ENCODE results near the gene SKP1. TPM values are rescaled to one million over a fixed set of nuclear protein-coding genes. Genes with fewer than 3 reads are reported as not detected.

The SKP1 gene
- polyA plus RNA-seq, 3 donors = 234 to 627 (median 537) TPM

DNA sequence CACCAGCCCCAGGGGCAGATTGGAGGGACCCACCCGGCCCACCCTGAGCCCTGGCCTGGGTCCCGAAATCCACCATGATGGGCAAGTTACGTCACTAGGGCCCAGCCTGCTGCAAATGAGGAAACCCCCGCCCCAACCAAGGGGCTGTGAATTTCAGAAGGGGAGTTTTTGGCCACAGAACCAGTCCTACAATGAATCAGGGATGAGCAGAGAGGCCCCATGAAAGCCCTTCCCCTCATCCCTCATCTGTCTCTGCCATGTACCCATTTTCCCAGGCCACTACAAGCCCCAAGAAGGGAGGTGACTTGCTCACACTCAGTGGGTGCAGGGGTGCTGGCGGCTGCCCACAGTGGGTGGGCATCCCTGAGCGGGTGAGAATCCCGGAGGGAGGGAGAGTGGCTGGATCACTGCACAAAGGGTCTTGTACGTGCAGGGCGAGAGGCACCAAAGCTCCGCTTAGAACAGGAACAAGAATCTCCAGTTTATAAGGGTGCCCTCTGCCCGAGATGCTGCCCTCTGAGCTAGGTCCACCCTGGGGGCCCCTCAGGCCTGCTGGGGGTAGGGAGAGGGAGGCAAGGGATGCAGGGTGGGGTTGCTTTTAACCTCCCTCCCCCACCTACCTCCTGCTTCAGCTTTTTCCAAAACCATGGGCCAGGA is 72.6 kb downstream of the SKP1 start:
- H3K27ac ChIP-seq (ENCODE audit: low read depth, low read length) = no peak overlapping the region
- 86 to 90% (median 90%) methylated on average over 10 to 11 of the region's 11 CpGs for WGBS, 3 donors

GRCh38 chr5:134103397-134103796 is 73.4 kb downstream of the SKP1 start:
- 70 to 91% (median 90%) methylated on average over 9 of the region's 9 CpGs for WGBS, 3 donors

GRCh38 chr5:134101686-134102439 is 74.9 kb downstream of the SKP1 start:
- whole genome bisulfite sequencing, 3 donors = 33 to 36% (median 35%) methylated on average over 19 to 20 of the region's 20 CpGs
- H3K27ac ChIP-seq (ENCODE audit: low read depth, low read length) = no peak overlapping the region

More at GRCh38 chr5:134103397-134103796, 73.4 kb downstream of the SKP1 start:
- no peak overlapping the region for H3K27ac ChIP-seq (ENCODE audit: low read depth, low read length)

DNA sequence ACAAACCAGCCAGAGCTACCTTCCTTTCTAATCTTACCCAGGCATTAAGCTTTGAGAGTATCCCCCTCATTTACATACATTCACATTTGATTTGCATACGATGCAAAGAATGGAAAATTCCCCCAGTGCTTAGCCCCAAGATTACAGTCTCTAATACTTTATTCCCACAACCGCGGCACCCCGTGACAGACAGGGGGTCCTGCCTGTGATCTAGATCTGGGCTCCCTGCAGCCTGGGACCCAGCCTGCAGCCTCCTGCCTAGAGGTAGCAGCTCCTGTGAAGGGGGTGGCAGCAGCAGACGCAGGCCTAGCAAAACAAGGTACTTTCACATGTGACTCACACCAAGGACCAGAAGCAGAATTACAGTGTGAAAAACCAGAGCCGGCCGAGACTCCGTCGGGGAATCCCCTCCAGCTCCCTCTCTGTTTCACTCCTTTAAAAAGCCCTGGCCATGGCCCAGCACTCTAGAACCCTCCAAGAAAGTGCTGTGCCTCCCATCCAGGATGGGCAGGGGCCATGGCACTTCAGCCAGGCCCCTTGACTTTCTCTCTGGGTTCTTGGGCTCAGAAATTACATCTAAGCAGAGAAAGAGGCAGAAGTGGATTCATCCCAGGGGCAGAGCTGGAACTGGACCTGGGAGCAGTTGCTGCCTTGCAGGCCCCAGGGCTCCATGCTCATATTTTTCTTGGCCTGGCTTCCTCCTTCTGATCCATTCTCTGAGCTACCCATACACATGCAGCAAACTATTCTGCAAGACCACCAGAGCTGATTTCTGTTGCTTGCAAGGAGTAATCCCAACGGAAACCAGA is 76.3 kb downstream of the SKP1 start:
- WGBS, 3 donors = 66 to 75% (median 71%) methylated on average over 10 of the region's 10 CpGs
- no peak overlapping the region for H3K27ac ChIP-seq (ENCODE audit: low read depth, low read length)

GRCh38 chr5:134099939-134100282 is 76.8 kb downstream of the SKP1 start:
- H3K27ac ChIP-seq (ENCODE audit: low read depth, low read length) = no peak overlapping the region
- 92 to 100% (median 97%) methylated on average over 2 of the region's 2 CpGs for WGBS, 3 donors

DNA sequence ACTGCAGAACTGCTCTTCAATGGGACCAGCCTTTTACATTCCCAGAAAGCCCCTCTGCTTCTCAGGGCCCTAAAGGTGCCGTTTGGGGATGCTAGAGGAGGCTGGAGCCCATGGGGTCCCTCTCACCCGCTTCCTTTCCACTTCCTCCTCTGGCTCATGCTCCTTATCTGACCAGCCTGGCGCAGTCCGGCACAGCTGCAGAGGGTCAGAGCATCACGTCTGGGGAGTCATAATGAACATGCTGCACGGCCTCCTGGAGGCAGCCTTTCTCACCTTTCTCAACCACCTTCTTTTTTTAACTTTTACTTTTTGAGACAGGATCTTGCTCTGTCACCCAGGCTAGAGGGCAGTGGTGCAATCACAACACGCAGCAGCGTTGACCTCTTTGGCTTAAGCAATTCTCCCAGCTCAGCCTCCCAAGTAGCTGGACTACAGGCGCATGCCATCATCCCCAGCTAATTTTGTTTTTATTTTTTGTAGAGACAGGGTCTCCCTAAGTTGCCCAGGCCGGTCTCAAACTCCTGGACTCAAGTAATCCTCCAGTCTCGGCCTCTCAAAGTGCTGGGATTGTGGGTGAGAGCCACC is 77.4 kb downstream of the SKP1 start:
- WGBS, 3 donors = 75 to 77% (median 75%) methylated on average over 11 of the region's 11 CpGs
- no peak overlapping the region for H3K27ac ChIP-seq (ENCODE audit: low read depth, low read length)

Other genes with a start within 250 kb of the SKP1 start
- gene C5orf15, start 208.3 kb downstream of the SKP1 start, polyA plus RNA-seq = 10 to 100 TPM; 17.0 to 29.5 (median 17.7) TPM
- gene VDAC1, start 172.0 kb downstream of the SKP1 start, polyA plus RNA-seq = 100 to 1,000 TPM in 2 of 3 donors, 10 to 100 TPM in 1; 69.3 to 134 (median 121) TPM
- 1 to 10 TPM; 1.7 to 4.7 (median 4.1) TPM for gene TCF7, start 62.3 kb downstream of the SKP1 start, polyA plus RNA-seq
- 10 to 100 TPM; 33.2 to 95.5 (median 35.4) TPM for gene PPP2CA, start 49.1 kb upstream of the SKP1 start, polyA plus RNA-seq
- gene CDKL3, start 190.2 kb upstream of the SKP1 start, polyA plus RNA-seq = 1 to 10 TPM in 2 of 3 donors, under 1 TPM in 1; 0.44 to 1.7 (median 1.5) TPM
- gene UBE2B, start 194.6 kb upstream of the SKP1 start, polyA plus RNA-seq = 100 to 1,000 TPM in 1 of 3 donors, 10 to 100 TPM in 2; 49.6 to 166 (median 51.7) TPM
- gene CDKN2AIPNL, start 234.9 kb upstream of the SKP1 start, polyA plus RNA-seq = 10 to 100 TPM; 21.5 to 37.0 (median 22.4) TPM